ENCODE data around the gene SCN4B. TPM values are rescaled to one million over a fixed set of nuclear protein-coding genes. Genes with fewer than 3 reads are reported as not detected.

SCN4B gene
- total and polyA plus RNA-seq, 4 donors: 0.05 to 0.67 (median 0.42) TPM; not detected in 1

- 61% methylated on average over 2 of the region's 2 CpGs for WGBS
- H3K27me3 ChIP-seq (ENCODE audit: control insufficient read depth in 4 of 4, insufficient read depth in 4 of 4, low read length in 3 of 4): peaks cover 0 to 9% (median 0%) of the 10 kb centered on the region in 4 donors
- H3K27ac ChIP-seq (ENCODE audit: low read depth in 1 of 2, low read length in 2 of 2): no peak overlapping the region
- no peak for DNase-seq (ENCODE audit: low spot score)
- H3K4me3 ChIP-seq (ENCODE audit: low read depth in 1 of 3, low read length in 3 of 3): no peak overlapping the region
- peaks cover 0 to 11% (median 1%) of the 10 kb centered on the region in 4 donors for H3K4me1 ChIP-seq (ENCODE audit: control insufficient read depth in 4 of 4, insufficient read depth in 4 of 4, low read length in 3 of 4)
- H3K36me3 ChIP-seq (ENCODE audit: control insufficient read depth in 4 of 4, insufficient read depth in 3 of 4, low read depth in 1 of 4, low read length in 3 of 4): no peaks in the 10 kb centered on the region
- no peaks in the 10 kb centered on the region for H3K9me3 ChIP-seq (ENCODE audit: control insufficient read depth in 4 of 4, low read length in 3 of 4)
- no peak overlapping the region for H3K9ac ChIP-seq (ENCODE audit: low read depth in 1 of 2, low read length in 2 of 2)
- no peak for TF ChIP-seq JUND (IDR thresholded peaks at IDR 0.05)
Measured at GRCh38 chr11:118142081-118142480, 10.5 kb downstream of the SCN4B start.

- Histone ChIP-seq H3K27ac (ENCODE audit: low read depth in 1 of 2, low read length in 2 of 2) (no peak overlapping the region), H3K9me3 (ENCODE audit: control insufficient read depth in 4 of 4, low read length in 3 of 4) (no peaks in the 10 kb centered on the region), H3K27me3 (ENCODE audit: control insufficient read depth in 4 of 4, insufficient read depth in 4 of 4, low read length in 3 of 4) (peaks cover 0 to 11% (median 0%) of the 10 kb centered on the region in 4 donors), H3K4me1 (ENCODE audit: control insufficient read depth in 4 of 4, insufficient read depth in 4 of 4, low read length in 3 of 4) (no peaks in the 10 kb centered on the region), H3K9ac (ENCODE audit: low read depth in 1 of 2, low read length in 2 of 2) (no peak overlapping the region), H3K4me3 (ENCODE audit: low read depth in 1 of 3, low read length in 3 of 3) (no peak overlapping the region), H3K36me3 (ENCODE audit: control insufficient read depth in 4 of 4, insufficient read depth in 3 of 4, low read depth in 1 of 4, low read length in 3 of 4) (no peaks in the 10 kb centered on the region)
- 56% methylated on average over 1 of the region's 1 CpG for WGBS
- no peak for DNase-seq (ENCODE audit: low spot score)
- TF ChIP-seq FOXA2 (IDR thresholded peaks at IDR 0.05) (no peak), MAX (IDR thresholded peaks at IDR 0.05) (no peak), TAF1 (conservative IDR thresholded peaks at IDR 0.05) (no peak), YY1 (IDR thresholded peaks at IDR 0.05) (no peak), NR2F2 (IDR thresholded peaks at IDR 0.05) (no peak), ZBTB33 (IDR thresholded peaks at IDR 0.05) (no peak), CTCF (IDR thresholded peaks at IDR 0.05; ENCODE audit: low read depth, low read length, missing input control) (no peak), FOXA1 (IDR thresholded peaks at IDR 0.05) (no peak), HNF4G (IDR thresholded peaks at IDR 0.05) (no peak), RXRA (IDR thresholded peaks at IDR 0.05) (no peak), SP1 (IDR thresholded peaks at IDR 0.05) (no peak), ATF3 (IDR thresholded peaks at IDR 0.05) (no peak), GABPA (IDR thresholded peaks at IDR 0.05 in 1 of 2, conservative IDR thresholded peaks at IDR 0.05 in 1 of 2) (no peak), JUND (IDR thresholded peaks at IDR 0.05) (no peak), REST (IDR thresholded peaks at IDR 0.05) (no peak), RAD21 (IDR thresholded peaks at IDR 0.05) (no peak), EGR1 (IDR thresholded peaks at IDR 0.05; ENCODE audit: low read depth in 2 of 2) (no peak), HNF4A (conservative IDR thresholded peaks at IDR 0.05) (no peak)
Measured at GRCh38 chr11:118139578-118139977, 13.0 kb downstream of the SCN4B start.
